Breast epithelium (tissue), 4 donors: ENCODE measurements around the gene ALDOB. TPM values are rescaled to one million over a fixed set of nuclear protein-coding genes. Genes with fewer than 3 reads are reported as not detected.

Experiments
- DNase-seq, 2 donors: peaks; one replicate each; pipeline ENCODE4 v3.0.0-alpha.2; 2019; ENCODE audit warnings: low spot score in 2 of 2
- H3K27ac ChIP-seq, 2 donors: fragments of 200-600 bp; sonication (generic) in 1 of 2; one replicate each; pipeline ENCODE4 v1.5.1; 2016 to 2019; ENCODE audit warnings: mild to moderate bottlenecking in 1 of 2
- H3K27me3 ChIP-seq, 2 donors: fragments of 200-600 bp; sonication (generic) in 1 of 2; one replicate each; pipeline versions ENCODE4 v1.5.1 to v1.6.0; 2017 to 2019; ENCODE audit warnings: control low read depth in 1 of 2, mild to moderate bottlenecking in 1 of 2
- H3K36me3 ChIP-seq: fragments of 200-600 bp; one replicate; pipeline ENCODE4 v1.5.1; 2019
- H3K4me1 ChIP-seq, 2 donors: fragments of 200-600 bp; sonication (generic); one replicate each; pipeline ENCODE4 v1.5.1; 2016 to 2019; ENCODE audit warnings: control low read depth in 1 of 2
- H3K4me3 ChIP-seq, 3 donors: fragments of 200-600 bp; sonication (generic); 1 replicate in 2 of 3; 2 replicates in 1 of 3; pipeline ENCODE4 v1.5.1; 2016 to 2019; ENCODE audit warnings: mild to moderate bottlenecking in 3 of 3, moderate library complexity in 2 of 3
- H3K9me3 ChIP-seq, 2 donors: fragments of 200-600 bp; sonication (generic) in 1 of 2; one replicate each; pipeline ENCODE4 v1.5.1; 2016 to 2019; ENCODE audit warnings: control low read depth in 1 of 2
- CTCF ChIP-seq, 3 donors: fragments of 450-650 bp; IDR thresholded peaks; one replicate each; pipeline ENCODE4 v1.5.1; 2016 to 2017; ENCODE audit warnings: antibody characterized with exemption in 3 of 3, mild to moderate bottlenecking in 3 of 3, moderate library complexity in 3 of 3
- POLR2A ChIP-seq: fragments of 450-650 bp; IDR thresholded peaks from one replicate; pipeline ENCODE4 v1.6.1; 2016; ENCODE audit warnings: antibody characterized with exemption, mild to moderate bottlenecking, moderate library complexity
- POLR2AphosphoS5 ChIP-seq, 3 donors: sonication (generic); formaldehyde crosslinking; IDR thresholded peaks; one replicate each; pipeline ENCODE4 v1.6.1; 2017; ENCODE audit warnings: antibody characterized with exemption in 3 of 3
- intact Hi-C: fragments of 100-400 bp; cut with DNase I; formaldehyde crosslinking; loops from one replicate; pipeline ENCODE4 v1.15.1; 2023; ENCODE audit warnings: low total_unique reads
- total RNA-seq, 3 donors: library from RNA; depleted of rRNA; stranded (reverse); fragments of >200 nt; gene quantifications; one replicate each; pipeline ENCODE4 v1.1.0, GENCODE V29; 2016

ALDOB gene
- total RNA-seq, 3 donors from 2014 or later: 0.66 TPM; not detected in 2

DNA sequence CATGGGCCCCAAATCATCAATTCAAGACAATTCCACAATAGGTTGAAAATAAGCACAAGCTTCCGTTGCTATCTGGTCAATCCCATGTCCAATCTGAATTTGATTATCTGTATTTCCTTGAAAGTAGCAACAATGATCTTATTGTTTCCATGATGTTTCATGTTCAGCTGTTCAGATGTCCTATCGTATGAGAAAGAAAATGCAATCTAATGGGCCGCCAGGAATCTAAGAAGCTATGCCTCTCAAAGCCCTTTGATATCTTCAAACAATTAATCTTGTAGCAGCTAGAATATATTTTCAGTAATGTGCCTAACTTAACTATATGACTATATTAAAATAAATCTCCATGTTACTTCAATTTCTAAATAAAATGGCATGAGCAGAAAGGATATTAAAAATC lies 32.1 kb upstream of the ALDOB start:
- Histone ChIP-seq H3K9me3 (no peaks in the 10 kb centered on the region), H3K4me1 (no peaks in the 10 kb centered on the region), H3K36me3 (no peaks in the 10 kb centered on the region), H3K27me3 (peaks cover 0 to 8% of the 10 kb centered on the region in 2 donors), H3K4me3 (no peak overlapping the region), H3K27ac (no peak overlapping the region)
- intact Hi-C loops: no loop called here
- DNase-seq: no peak
- TF ChIP-seq CTCF (IDR thresholded peaks at IDR 0.05): no peak
- TF ChIP-seq POLR2A: no peak
- TF ChIP-seq POLR2AphosphoS5 (IDR thresholded peaks at IDR 0.05): no peak

- no peaks in the 10 kb centered on the region for H3K36me3 ChIP-seq
- intact Hi-C loops: no loop called here
- no peaks in the 10 kb centered on the region for H3K9me3 ChIP-seq
- no peak overlapping the region for H3K4me3 ChIP-seq
- TF ChIP-seq POLR2A: no peak
- no peak for TF ChIP-seq CTCF (IDR thresholded peaks at IDR 0.05)
- TF ChIP-seq POLR2AphosphoS5 (IDR thresholded peaks at IDR 0.05): no peak
- no peaks in the 10 kb centered on the region for H3K4me1 ChIP-seq
- peaks cover 0 to 8% of the 10 kb centered on the region in 2 donors for H3K27me3 ChIP-seq
- DNase-seq: no peak
- H3K27ac ChIP-seq: no peak overlapping the region
Observed at GRCh38 chr9:101466863-101467262, 31.3 kb upstream of the ALDOB start.

DNA sequence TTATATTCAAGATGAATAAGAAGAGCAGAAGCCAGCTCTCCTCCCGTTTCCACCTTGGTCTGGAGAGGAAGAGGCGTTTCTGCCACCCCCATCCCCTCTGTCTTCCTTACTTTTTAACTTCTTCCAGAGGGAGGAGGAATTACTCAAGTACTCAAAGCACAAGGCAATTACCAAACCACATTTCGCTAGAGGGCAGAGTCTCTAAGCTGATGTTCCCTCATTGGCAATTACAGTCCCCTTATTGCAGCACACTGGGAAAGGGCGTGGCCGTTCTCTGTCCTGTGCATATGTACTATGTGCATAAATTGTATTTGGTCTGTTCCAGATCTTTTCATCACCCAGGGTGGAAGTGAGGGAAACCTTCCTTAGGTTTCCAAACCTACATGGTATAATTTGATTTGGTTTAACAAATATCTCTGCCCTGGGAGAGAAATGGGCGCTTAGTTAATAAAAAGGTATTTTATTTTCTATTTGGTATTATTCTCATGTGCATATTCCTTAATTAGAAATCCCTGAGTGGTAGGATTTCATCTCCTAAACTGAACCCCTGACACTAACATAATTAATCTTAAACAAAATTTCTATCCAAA lies 29.8 kb upstream of the ALDOB start:
- Histone ChIP-seq H3K4me1 (no peaks in the 10 kb centered on the region), H3K9me3 (no peaks in the 10 kb centered on the region), H3K27ac (no peak overlapping the region), H3K27me3 (peaks cover 0 to 14% of the 10 kb centered on the region in 2 donors), H3K36me3 (no peaks in the 10 kb centered on the region), H3K4me3 (no peak overlapping the region)
- intact Hi-C loops: no loop called here
- TF ChIP-seq POLR2A (no peak), CTCF (IDR thresholded peaks at IDR 0.05) (peak in 1 of 3 donors; percentile 9)
- DNase-seq: no peak

DNA sequence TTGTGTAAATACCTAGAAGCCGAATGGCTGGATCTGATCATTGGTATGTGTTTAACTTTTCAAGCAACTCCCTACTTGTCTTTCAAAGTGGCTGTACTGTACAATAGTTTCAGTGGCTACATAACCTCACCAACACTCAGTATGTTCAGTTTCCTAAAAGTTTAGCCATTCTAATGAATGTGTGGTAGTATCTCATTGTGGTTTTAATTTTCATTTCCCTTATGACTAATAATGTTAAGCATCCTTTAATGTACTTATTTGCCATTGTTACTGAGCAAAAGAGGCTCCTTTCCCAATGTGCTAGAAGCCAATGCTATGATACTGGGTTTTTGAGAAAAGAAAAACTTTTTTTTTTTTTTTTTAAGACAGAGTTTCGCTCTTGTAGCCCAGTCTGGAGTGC lies 27.8 kb upstream of the ALDOB start:
- H3K36me3 ChIP-seq: no peaks in the 10 kb centered on the region
- DNase-seq: no peak
- H3K27me3 ChIP-seq: peaks cover 0 to 14% of the 10 kb centered on the region in 2 donors
- H3K4me3 ChIP-seq: no peak overlapping the region
- H3K9me3 ChIP-seq: no peaks in the 10 kb centered on the region
- intact Hi-C loops: no loop called here
- TF ChIP-seq CTCF (IDR thresholded peaks at IDR 0.05) (no peak), POLR2AphosphoS5 (IDR thresholded peaks at IDR 0.05) (no peak), POLR2A (no peak)
- H3K27ac ChIP-seq: no peak overlapping the region
- H3K4me1 ChIP-seq: no peaks in the 10 kb centered on the region

DNA sequence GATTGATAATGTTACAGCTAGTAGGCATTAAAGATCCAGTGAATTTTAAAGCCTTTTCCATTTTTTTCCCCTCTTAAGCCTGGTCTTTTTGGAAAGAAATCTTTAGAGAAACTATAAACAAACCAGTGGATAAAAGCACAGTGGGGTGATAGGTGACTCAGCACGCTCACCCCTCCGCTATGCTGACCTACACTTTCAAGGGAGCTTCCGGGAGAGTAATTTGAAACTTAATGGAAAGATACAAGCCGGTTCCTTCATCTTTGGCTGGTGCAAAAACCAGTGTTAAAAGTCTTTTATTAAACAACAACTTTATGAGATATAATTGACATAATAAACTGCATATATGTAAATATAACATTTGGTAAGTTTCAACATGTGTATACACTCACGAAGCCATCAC lies 27.0 kb upstream of the ALDOB start:
- TF ChIP-seq POLR2A (no peak), CTCF (IDR thresholded peaks at IDR 0.05) (no peak), POLR2AphosphoS5 (IDR thresholded peaks at IDR 0.05) (no peak)
- no peaks in the 10 kb centered on the region for H3K4me1 ChIP-seq
- no peak for DNase-seq
- peaks cover 0 to 14% of the 10 kb centered on the region in 2 donors for H3K27me3 ChIP-seq
- intact Hi-C loops: no loop called here
- H3K4me3 ChIP-seq: no peak overlapping the region
- no peak overlapping the region for H3K27ac ChIP-seq
- H3K9me3 ChIP-seq: no peaks in the 10 kb centered on the region
- no peaks in the 10 kb centered on the region for H3K36me3 ChIP-seq
